CD4-positive, alpha-beta T cell treated with Interleukin-4 for 1 hour (primary cell): ENCODE results near the gene KIF5A.
A peak's percentile ranks its signal among the peaks of the same experiment; 100 is the strongest.
"Not testable (repeated sequence)": the region's sequence is repeated elsewhere in the genome, so short reads cannot be mapped to it uniquely, and the experiment has no call there.

Source experiments
- DNase-seq, 2 donors: peaks; one replicate each; pipeline ENCODE4 v3.0.0-alpha.2; 2020 to 2022

Gene KIF5A

GRCh38 chr12:57585156-57585555, 35.3 kb downstream of the KIF5A start:
- DNase-seq = no peak

- DNase-seq = no peak
Observed at GRCh38 chr12:57586128-57586527, 36.3 kb downstream of the KIF5A start.

DNA sequence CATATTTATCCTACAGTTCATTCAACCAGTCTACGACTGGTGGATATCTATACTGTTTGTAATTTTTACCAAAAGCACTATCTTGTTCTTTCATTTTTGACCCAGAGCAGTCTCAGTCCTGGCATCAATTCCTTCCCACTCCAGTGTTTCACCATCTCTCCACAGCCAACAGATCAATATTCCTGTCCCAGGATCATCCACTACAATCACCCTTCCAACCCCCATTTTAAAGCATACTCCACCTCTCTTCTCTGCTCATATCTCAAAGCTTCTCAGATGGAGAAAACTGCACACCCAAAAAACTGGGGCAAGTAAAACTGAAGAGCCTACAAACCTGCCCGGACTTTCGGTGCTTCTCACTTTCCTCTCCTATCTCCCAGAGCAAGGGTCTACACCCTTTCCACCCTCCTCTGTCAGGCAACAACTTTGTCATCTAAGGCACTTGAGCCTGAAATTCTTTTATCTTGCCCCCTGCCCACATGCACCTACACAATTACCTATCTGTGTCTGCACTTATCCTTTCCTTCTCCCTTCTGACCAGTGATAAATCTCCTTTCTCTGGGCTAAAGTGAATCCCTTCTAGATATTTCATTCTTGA, 37.1 kb downstream of the KIF5A start:
- no peak for DNase-seq

- not testable (repeated sequence) for DNase-seq
Observed at GRCh38 chr12:57588951-57589610, 39.2 kb downstream of the KIF5A start.

DNA sequence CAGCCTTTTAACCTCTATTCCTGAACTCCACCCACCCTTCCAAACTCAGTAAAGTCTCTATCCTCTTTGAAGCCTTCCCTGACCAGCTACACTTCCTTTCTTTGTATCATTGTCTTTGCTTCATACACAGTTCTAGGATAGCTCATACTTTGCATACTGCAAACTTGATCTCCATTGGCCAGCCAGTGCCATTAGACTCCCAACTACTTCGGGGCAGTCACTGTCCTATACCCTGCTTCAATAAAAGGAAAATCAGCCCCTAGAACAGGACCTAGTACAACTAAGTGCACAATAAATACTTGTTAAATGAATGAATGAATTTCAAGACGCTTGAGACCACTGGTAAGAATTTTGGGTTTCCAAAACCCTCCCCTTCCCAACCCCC, 40.6 kb downstream of the KIF5A start:
- DNase-seq = no peak

DNA sequence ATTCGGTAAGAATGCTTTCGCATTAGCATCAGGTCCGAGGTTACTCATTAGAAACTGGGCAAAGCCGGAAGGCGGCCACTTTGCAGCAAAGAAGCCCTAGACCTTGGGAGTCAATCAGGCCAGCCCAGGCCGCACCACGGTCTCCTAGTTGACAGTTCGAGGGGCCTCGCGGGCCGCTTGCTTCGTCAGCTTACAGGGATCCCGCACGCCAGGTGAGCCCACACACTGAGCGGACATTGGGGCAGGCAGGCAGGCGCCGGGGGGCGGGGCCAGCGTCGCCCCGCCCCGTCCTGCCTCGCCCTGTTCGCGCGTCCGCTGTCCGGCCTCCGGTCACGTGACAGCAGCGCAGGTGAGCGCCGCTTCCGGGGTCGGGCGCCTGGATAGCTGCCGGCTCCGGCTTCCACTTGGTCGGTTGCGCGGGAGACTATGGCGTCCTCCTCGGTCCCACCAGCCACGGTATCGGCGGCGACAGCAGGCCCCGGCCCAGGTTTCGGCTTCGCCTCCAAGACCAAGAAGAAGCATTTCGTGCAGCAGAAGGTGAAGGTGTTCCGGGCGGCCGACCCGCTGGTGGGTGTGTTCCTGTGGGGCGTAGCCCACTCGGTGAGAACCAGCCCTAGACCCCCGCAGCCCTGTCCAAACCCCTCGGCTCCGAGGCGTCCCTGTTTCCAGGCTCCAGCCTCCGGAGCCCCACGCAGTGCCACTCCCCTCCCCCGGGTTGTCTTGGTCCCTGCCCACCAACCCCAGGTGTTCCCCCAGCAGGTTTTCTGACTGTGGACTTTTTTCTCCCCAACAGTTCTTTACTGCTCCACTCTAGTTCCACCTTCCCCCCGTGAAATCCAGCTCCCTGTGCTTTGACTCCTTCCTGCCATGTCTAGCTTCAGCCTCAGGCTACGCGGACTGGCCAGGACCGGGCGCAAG, 41.3 kb downstream of the KIF5A start, which contains the start of gene PIP4K2C:
TSS of gene PIP4K2C (plus strand) at position 329 of the 918 bp plus-strand sequence. CDS start at position 427, 98 bp downstream.
- DNase-seq = peak; percentile 80 to 86

GRCh38 chr12:57591782-57592325, 42.0 kb downstream of the KIF5A start:
- DNase-seq = no peak

- DNase-seq = no peak
Observed at GRCh38 chr12:57592551-57593165, 42.8 kb downstream of the KIF5A start.

- no peak for DNase-seq
Observed at GRCh38 chr12:57593187-57593586, 43.3 kb downstream of the KIF5A start.

DNA sequence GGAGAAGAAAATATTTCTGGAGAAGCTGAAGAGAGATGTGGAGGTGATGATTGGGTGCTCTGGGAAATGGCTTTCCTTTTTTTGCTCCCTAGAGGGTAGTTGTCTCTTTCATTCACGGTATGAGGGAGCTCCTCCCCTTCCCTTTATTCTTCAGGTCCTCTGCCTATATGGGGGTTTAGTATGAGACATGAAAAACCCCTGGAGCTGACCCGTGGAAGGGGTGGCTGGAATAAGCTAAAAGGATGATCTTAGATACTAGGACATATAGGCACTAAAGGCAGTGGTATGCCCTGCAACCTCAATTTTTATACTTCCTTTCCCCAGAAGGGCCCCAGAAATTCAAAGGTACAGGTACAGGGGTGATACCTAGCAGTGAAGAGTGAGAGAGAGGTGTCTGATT, 50.6 kb downstream of the KIF5A start:
- no peak for DNase-seq

DNA sequence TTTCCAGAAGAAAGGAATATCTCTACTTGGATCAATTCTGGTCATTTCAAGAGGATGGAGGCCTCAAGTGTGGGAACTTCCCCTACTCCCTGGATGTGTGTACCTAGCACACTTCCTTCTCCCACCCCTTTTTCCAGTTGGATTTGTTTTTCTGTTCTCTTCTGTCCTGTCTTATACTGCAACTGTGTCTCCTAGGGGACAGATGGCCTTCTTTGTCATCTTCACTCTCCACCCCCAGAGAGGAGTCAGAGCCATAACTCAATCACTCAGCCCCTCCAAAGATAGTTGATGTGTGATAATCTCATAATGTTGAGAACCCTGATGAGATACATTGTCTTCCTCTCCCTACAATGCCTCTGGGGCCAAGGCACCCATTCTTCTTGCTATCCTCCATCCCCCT, 52.7 kb downstream of the KIF5A start:
- DNase-seq = no peak

- DNase-seq = peak in 1 of 2 donors; percentile 24
Observed at GRCh38 chr12:57603324-57603723, 53.5 kb downstream of the KIF5A start.

DNA sequence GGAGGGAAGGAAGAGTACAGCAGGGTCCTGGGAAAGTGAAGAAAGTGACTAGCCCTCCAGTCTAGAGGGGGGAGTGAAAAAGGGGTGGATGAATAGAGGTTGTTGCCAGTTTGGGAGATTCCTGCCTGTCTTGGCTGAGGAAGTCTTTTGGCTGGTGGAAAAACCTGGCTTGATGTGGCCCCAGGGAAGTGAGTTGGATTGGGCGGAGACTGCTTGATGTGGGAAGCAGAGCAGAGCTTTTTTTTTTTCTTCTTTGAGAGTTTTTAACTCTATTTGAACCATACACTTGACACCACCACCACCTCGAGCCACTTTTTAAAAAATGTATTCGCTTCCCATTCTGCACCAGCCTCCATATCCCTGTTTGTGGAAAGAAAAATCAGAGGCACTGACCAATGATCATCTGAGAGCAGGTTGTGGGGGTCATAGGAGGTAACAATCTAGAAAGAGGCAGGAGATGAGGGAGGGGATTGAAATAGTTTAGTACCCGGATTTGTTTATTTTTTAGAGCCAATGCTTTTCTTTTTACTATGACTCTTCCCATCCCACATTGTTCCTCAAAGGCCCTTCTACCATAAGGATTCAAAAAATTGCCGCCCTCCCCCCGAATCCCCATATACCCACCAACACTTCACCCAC, 54.1 kb downstream of the KIF5A start:
- no peak for DNase-seq

- peak; percentile 28 to 45 for DNase-seq
Observed at GRCh38 chr12:57604454-57604991, 54.7 kb downstream of the KIF5A start, which contains the start of gene DTX3. Gene DTX3 (plus strand): TSS chr12:57604824. CDS start chr12:57606518, 1,694 bp downstream.

DNA sequence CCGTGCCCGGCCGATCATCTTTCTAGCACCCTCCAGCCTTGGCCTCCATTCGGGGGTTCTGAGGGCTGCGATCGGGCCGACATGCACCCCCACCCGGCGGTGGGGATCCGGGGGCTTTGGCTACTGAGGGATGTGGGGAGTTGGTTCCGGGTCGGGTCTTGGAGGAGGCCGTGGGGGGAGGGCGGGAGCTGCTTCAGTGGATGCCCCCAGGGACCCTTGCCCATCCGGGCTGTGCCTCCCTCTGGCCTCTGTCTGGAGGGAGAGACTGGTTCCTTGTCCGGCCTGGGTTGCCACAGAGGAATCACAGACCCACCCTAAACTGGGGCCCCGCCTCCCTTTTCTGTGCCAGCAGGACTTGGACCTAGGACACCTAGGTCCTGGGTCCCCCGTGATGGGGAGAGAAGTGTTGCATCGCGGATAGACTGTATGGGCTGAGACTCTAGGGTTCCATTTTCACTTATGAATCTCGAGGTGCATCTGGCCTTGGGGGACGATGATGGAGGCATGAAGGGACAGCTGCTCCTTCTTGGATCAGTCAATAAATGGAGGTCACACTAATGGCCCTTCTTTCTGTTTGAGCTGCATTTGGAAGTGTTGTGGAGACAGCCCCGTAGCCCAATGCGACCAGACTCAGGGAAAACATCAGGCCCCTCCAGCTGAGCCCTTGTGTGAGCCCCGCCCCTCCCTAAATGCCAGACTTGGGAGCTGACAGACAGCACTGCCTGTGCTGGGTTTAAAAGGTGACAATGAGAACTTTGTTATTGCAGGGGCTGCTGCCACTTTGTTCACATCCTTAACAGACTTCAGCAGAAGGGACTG, 55.4 kb downstream of the KIF5A start:
- no peak for DNase-seq

DNA sequence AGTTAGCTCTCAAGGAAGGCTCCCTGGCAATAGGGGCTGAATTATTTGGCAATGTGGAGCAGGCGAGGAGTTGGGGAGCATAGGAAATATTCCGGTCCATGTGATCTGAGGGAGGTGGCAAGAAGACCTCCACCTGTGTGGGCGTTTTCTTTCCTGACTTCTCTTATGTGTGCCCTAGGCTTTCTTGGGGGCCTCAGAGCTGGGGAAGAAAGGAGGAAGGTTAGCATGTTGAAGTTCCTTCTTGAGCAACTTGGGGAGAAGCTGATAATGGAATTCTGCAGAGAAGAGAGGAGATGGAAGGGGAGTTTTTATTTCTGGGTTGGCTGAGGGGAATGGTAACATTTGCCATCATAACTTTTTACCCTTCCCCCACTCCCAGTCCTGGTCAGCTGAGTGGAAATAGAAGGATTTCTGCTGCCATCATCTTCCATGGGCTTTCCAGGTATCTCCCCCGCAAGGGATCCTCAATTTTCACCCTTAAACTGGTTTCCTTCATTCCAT, 56.0 kb downstream of the KIF5A start:
- DNase-seq = no peak

GRCh38 chr12:57606399-57606798, 56.6 kb downstream of the KIF5A start:
- DNase-seq = no peak

DNA sequence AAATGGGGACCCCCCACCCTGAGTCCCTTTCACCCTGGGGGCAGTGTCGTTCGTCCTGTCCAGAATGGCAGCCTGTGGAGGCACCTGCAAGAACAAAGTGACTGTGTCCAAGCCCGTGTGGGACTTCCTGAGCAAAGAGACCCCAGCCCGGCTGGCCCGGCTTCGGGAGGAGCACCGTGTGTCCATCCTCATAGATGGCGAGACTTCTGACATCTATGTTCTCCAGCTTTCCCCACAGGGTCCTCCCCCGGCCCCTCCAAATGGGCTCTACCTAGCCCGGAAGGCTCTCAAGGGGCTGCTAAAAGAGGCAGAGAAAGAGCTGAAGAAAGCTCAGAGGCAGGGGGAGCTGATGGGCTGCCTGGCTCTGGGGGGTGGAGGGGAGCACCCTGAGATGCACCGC, 57.0 kb downstream of the KIF5A start:
- no peak for DNase-seq

- DNase-seq = no peak
Observed at GRCh38 chr12:57607958-57608663, 58.3 kb downstream of the KIF5A start.

DNA sequence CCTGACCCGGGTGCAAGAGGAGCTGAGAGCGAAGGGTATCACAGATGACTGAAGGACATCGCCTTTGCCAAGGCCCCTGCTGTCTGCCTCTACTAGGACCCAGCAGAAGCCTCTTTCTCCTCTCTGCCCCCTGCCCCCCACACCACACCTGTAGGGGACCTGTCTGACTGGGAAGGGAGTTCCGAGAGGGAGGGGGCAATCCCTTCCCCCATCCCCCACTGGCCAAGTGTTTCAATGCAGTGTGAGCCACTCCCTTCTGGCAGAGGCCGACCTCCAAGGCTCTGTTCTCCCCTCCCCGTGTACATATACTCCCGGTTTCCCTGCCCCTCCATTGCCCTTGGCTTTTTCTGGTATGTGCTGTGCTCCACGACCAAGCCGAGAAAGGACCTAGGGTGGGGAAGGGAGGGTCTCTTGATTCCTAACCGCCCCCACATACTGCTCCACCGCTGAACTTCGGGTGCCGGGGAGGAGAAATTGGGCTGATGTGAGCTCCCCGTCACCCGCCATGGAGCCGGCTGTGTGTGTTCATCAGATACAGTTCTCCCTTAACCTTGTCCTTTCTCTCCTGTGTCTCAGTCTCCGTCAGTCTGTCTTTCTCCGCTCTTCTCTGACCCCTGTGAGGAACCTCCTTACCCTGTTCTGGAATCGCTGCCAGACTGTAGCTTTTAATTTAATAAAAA, 59.4 kb downstream of the KIF5A start:
- no peak for DNase-seq
